ENCODE measurements around the gene GNLY. TPM values are rescaled to one million over a fixed set of nuclear protein-coding genes. Genes with fewer than 3 reads are reported as not detected.

The GNLY gene
- total and polyA plus RNA-seq, 2 donors from 2014 or later: 5.5 to 8.1 TPM

- DNase-seq (no peak), FAIRE-seq (no peak)
- H3K9ac ChIP-seq (ENCODE audit: low read length in 3 of 3): no peak overlapping the region
- no peak overlapping the region for H3K4me3 ChIP-seq (ENCODE audit: low read length in 3 of 3)
- intact Hi-C loops (cut with DNase I): no loop called here
- H3K27me3 ChIP-seq (ENCODE audit: control insufficient read depth, insufficient read depth, low read length): no peaks in the 10 kb centered on the region
- no peak for TF ChIP-seq CTCF (IDR thresholded peaks at IDR 0.05; ENCODE audit: borderline replicate concordance, extremely low read depth, insufficient read depth)
- H3K4me1 ChIP-seq (ENCODE audit: control insufficient read depth in 2 of 3, insufficient read depth in 2 of 3, low read depth in 1 of 3, low read length in 3 of 3): peaks cover 0 to 3% (median 2%) of the 10 kb centered on the region in 3 donors
- H3K36me3 ChIP-seq (ENCODE audit: control insufficient read depth in 2 of 3, insufficient read depth in 3 of 3, low read length in 3 of 3): no peaks in the 10 kb centered on the region
- no peaks in the 10 kb centered on the region for H3K9me3 ChIP-seq (ENCODE audit: control insufficient read depth in 2 of 3, insufficient read depth in 1 of 3, low read length in 3 of 3)
- H3K27ac ChIP-seq (ENCODE audit: low read depth in 2 of 2, low read length in 2 of 2): no peak overlapping the region
Observed at GRCh38 chr2:85673716-85674375, 20.3 kb upstream of the GNLY start.

GRCh38 chr2:85674417-85674816 is 19.7 kb upstream of the GNLY start:
- FAIRE-seq (no peak), DNase-seq (no peak)
- H3K9ac ChIP-seq (ENCODE audit: low read length in 3 of 3): no peak overlapping the region
- no peak overlapping the region for H3K4me3 ChIP-seq (ENCODE audit: low read length in 3 of 3)
- no peaks in the 10 kb centered on the region for H3K27me3 ChIP-seq (ENCODE audit: control insufficient read depth, insufficient read depth, low read length)
- no peak overlapping the region for H3K27ac ChIP-seq (ENCODE audit: low read depth in 2 of 2, low read length in 2 of 2)
- intact Hi-C loops (cut with DNase I): no loop called here
- peaks cover 0 to 6% (median 4%) of the 10 kb centered on the region in 3 donors for H3K4me1 ChIP-seq (ENCODE audit: control insufficient read depth in 2 of 3, insufficient read depth in 2 of 3, low read depth in 1 of 3, low read length in 3 of 3)
- TF ChIP-seq CTCF (IDR thresholded peaks at IDR 0.05; ENCODE audit: borderline replicate concordance, extremely low read depth, insufficient read depth): no peak
- no peaks in the 10 kb centered on the region for H3K36me3 ChIP-seq (ENCODE audit: control insufficient read depth in 2 of 3, insufficient read depth in 3 of 3, low read length in 3 of 3)
- no peaks in the 10 kb centered on the region for H3K9me3 ChIP-seq (ENCODE audit: control insufficient read depth in 2 of 3, insufficient read depth in 1 of 3, low read length in 3 of 3)

- intact Hi-C loops (cut with DNase I): no loop called here
- H3K4me3 ChIP-seq (ENCODE audit: low read length in 3 of 3): no peak overlapping the region
- H3K36me3 ChIP-seq (ENCODE audit: control insufficient read depth in 2 of 3, insufficient read depth in 3 of 3, low read length in 3 of 3): no peaks in the 10 kb centered on the region
- no peak overlapping the region for H3K9ac ChIP-seq (ENCODE audit: low read length in 3 of 3)
- H3K4me1 ChIP-seq (ENCODE audit: control insufficient read depth in 2 of 3, insufficient read depth in 2 of 3, low read depth in 1 of 3, low read length in 3 of 3): peaks cover 0 to 6% (median 4%) of the 10 kb centered on the region in 3 donors
- TF ChIP-seq CTCF (IDR thresholded peaks at IDR 0.05; ENCODE audit: borderline replicate concordance, extremely low read depth, insufficient read depth): no peak
- no peaks in the 10 kb centered on the region for H3K27me3 ChIP-seq (ENCODE audit: control insufficient read depth, insufficient read depth, low read length)
- DNase-seq (no peak), FAIRE-seq (no peak)
- H3K27ac ChIP-seq (ENCODE audit: low read depth in 2 of 2, low read length in 2 of 2): no peak overlapping the region
- no peaks in the 10 kb centered on the region for H3K9me3 ChIP-seq (ENCODE audit: control insufficient read depth in 2 of 3, insufficient read depth in 1 of 3, low read length in 3 of 3)
Observed at GRCh38 chr2:85675427-85675826, 18.7 kb upstream of the GNLY start.

Measured in kidney (tissue), 14 donors.